PFSK-1 (cell line): ENCODE data around the gene DPYD.

ENCODE experiments used
- POLR2AphosphoS5 ChIP-seq: IDR thresholded peaks from 2 replicates; pipeline ENCODE4 v1.6.1; 2012; ENCODE audit warnings: low read depth, mild to moderate bottlenecking, control low read depth, low read length, moderate library complexity
- REST ChIP-seq, 2 experiments: IDR thresholded peaks; 2 replicates each; pipeline versions ENCODE4 v1.6.1 to v1.8.0; 2011 to 2012; ENCODE audit warnings: low read depth in 2 of 2, low read length in 2 of 2, control low read depth in 1 of 2, inconsistent platforms in 1 of 2, mild to moderate bottlenecking in 1 of 2, moderate library complexity in 1 of 2; ENCODE audit not compliant: insufficient read depth in 1 of 2

- no peak for TF ChIP-seq POLR2AphosphoS5
- no peak for TF ChIP-seq REST (IDR thresholded peaks at IDR 0.05; ENCODE audit: insufficient read depth in 1 of 2, low read depth in 2 of 2, low read length in 2 of 2)
Measured at GRCh38 chr1:97634758-97635157, 286.1 kb downstream of the DPYD start.
